Measurements from ENCODE around the gene ALCAM.

Gene ALCAM

DNA sequence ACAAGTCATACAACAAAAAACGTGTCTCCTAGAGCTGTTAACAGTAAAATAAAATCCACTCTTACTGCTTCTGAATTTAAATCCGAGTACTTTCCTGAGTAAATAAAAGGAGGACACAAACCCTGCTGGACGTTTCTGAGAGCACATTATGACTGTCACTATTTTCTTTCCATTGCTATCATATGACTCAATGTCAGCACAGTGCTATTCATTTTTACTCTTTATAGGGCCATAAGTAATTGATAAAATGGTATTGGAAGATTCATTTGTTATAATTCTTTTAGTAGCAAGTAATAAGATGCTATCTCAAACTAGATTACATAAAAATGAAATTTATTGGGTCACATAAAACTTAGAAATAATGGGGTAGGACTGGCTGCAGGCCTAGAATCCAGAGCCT, 68.6 kb downstream of the ALCAM start:
- DNase-seq: no peak

- DNase-seq: no peak
Observed at GRCh38 chr3:105436687-105437086, 70.0 kb downstream of the ALCAM start.

DNA sequence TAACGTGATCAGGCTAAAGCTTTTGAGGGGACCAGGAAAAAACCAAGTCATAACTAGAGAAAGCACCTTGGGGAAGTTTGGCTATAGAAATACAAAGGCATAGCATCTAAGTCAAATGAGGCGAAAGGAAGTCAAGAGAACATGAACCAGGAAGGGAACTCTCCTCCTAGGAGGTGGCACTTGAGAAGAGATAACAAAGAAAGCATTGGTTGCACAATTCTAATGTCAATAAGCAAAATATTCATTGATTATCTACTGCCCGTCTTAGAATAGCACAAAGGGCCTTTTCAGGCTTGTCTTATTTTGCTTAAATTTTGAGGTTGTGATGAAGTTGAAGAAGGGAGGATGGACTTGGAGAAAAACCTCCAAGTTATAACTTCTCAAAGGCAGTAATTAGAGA, 73.4 kb downstream of the ALCAM start:
- no peak for DNase-seq

GRCh38 chr3:105444725-105445124, 78.0 kb downstream of the ALCAM start:
- DNase-seq: no peak

DNA sequence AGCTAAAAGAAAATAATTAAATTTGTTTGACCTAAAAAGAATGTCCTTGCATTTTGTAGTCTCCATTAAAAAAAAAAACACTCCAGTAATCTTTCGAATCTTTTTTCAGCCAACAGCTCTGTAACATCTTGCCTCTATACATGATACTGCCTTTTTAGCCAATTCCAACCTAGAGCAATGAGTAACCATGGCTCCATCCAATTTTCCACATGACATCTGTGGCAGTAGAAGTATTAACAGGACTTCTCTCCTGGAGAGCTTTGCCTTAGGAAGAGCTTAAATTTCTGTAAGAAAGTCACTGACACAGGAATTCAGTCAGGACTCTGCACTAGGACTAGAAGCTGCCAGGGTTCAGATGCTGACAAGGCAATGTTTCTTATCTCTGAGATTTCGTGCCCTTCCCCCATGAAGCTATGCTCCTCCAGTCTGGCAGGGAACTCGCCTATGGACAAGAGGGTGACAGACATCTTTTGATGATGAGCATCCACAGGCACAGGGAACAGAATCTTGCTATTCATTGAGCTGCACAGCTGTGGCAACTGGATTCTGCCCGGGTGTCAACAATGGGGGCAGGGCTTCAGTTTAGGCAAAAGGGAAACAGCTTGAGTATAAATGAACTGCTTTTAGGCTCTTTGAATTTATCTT, 81.8 kb downstream of the ALCAM start:
- no peak for DNase-seq

DNA sequence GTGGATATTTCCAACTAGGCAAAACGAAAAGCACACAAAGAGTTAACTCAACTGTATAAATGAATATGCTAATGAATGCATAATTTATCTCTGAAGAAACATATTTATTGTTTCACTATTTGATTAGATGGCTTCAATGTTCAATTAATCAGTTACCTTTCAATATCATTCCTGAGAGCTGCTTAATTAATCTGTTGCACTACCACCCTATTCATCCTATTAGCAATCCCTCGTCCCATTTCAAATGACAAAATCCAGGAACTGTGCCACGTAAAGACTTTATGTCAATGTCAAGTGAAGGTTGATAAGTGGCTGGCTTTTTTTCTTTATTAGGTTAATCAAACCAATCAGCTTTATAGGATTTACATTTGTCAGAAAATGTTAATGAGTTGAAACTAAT, 82.7 kb downstream of the ALCAM start:
- DNase-seq: no peak

GRCh38 chr3:105456017-105456416, 89.3 kb downstream of the ALCAM start:
- DNase-seq: no peak

- no peak for DNase-seq
Observed at GRCh38 chr3:105458518-105459215, 92.0 kb downstream of the ALCAM start.

GRCh38 chr3:105459566-105460290, 93.0 kb downstream of the ALCAM start:
- no peak for DNase-seq

DNA sequence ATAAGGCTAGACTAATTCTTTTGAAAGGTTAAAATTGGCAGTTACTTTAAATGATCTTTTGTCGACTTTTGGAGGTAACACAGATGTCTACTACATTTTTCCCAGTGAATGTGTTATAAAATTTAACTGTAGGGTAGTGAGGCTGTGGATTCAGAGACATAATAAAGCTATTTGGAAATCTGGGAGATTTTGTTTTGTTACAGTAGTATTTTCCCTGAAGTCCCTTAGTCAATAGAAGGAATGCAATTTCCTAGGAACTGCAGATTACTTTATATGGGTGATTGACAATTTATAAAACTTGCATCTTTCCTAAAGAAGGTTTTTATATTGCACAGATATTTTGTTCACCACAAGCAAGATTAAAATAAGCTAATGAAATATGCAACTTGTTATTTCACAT, 96.9 kb downstream of the ALCAM start:
- DNase-seq: no peak

- no peak for DNase-seq
Observed at GRCh38 chr3:105465251-105465853, 98.6 kb downstream of the ALCAM start.

- no peak for DNase-seq
Observed at GRCh38 chr3:105466072-105466471, 99.4 kb downstream of the ALCAM start.

DNA sequence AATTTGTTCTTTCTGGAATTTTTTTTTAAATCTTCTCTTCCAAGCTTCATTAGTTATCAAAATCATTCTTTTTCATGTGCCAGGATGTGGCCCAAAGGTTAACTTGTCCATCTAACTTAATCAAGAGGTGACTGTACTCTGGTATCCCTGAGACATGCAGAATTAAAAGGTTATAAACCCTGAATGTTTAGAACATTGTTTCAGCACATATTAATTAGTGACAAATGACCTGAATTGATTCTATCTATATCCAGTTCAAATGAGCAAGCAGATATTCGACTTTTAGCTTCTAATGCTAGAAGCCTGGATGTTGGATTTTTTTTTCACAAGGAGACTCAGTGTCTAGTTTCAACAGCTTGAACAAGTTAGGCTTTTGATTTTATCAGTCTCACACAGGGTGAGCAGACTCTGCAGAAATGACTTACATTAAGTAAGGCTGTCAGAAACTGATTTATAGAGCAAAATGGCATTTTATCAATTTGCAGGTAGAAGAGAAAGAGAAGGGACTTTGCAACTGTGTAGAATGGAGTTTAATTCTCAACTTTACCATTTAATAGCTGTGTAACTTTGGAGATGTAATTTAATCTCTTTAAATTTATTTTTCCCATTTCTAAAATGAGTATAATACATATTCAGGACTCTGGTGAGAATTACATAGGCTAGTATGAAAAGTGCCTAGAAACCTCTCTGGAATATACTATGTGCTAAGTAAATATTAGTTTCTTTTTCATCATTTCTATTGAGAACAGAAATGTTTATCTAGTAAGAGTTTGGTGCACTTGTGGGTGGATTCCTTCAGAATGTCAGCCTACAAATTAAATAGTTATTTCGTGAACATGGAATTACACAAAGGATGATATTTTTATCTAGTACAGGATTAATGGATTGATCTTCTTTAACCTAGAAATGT, 100.0 kb downstream of the ALCAM start:
- DNase-seq: no peak

GRCh38 chr3:105470851-105471250, 104.1 kb downstream of the ALCAM start:
- DNase-seq: no peak

DNA sequence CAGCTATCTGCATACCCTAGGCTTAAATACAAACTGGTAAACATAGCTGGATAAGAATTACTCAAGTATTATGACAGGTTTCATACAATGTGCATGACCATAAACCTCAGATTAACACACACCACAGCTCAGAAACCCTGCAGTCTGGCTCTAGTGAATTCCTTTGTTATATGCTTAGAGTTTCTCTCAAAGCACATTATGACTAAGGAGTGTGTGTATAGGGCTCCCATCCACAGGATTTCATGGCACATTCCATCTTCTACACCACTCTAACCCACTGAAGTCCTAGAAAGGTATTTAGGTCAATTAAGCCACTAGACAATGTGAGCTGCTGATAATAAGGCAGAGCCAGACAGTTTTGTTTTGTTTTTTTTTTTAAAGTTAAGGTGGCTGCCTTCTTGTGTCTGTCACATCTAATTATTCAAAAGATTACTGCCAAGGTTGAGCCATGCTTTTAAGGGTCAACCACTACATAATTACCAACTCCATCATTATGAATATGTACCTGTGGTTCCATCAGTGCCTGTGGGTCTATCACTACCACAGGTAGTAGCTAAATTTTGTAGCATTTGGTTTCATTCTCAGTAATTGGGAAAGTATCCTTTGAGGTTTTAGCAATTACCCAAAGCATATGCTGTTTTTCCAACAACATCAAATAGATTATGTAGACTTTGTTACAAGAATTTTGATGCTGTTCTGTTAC, 107.0 kb downstream of the ALCAM start:
- no peak for DNase-seq

- DNase-seq: no peak
Observed at GRCh38 chr3:105480768-105481167, 114.1 kb downstream of the ALCAM start.

DNA sequence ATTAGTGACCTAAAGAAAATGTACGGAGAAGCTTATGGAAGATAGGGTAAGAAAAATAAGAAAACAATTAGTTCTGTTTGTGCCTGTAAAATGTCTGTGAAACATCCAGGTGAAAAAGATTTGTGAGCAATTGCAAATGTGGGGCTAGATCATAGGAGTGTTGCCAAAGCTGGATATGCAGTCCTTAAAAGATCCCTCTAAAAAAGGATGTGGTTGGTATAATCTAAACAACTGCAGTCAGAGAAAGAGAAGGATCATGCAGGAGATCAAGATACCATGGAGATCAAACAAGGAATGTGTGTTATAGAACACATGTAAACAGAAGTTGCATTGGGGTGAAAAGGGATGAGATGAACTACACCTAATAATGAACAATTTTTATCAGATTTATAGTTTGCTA, 116.8 kb downstream of the ALCAM start:
- no peak for DNase-seq

DNA sequence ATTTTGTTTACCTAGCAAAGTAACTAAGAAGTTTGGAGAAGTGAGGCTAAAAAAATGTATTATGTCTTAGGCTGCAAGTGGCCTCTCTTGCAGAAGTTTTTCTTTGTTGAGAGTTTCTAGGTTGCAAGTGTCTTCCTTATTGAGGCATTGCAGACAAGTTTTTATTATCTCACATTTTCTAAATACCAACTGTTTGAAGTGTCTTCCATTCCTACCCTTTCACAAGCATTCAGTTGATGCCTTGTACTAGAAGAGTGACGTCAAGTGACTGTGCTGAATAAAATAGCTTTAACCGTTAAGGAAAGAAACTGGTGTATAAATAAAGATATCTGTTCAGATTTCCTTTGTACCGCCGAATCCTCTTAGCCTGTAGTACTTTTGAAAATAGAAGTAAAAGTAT, 123.3 kb downstream of the ALCAM start:
- no peak for DNase-seq

DNA sequence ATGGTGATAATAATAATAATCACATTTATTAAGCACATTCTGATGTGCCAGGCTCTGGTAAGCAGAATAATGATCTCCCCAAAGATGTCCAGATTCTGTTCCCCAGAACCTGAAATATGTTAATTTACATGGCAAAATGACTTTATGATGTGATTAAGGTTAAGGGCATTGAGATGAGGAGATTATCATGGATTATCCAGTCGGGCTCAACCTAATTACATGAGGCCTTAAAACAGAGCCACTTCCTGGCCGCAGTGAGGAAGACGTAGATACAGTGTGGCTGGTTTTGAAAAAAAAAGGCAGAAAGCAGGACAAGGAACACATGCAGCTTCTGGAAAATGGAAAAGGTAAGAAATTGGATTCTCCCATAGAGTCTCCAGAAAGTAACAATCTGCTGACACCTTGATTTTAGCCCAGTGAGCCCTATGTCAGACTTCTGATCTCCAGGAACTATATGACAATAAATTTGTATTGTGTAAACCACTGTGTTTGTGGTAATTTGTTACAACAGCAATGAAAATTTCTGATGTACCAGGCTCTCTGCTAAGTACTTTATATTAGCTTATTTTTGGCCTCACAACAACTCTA, 126.7 kb downstream of the ALCAM start:
- no peak for DNase-seq

- no peak for DNase-seq
Observed at GRCh38 chr3:105495021-105495420, 128.3 kb downstream of the ALCAM start.

- DNase-seq: no peak
Observed at GRCh38 chr3:105496343-105496742, 129.6 kb downstream of the ALCAM start.

- DNase-seq: no peak
Observed at GRCh38 chr3:105497386-105497785, 130.7 kb downstream of the ALCAM start.
